ENCODE measurements around the gene ENTPD2.

The ENTPD2 gene

GRCh38 chr9:137023583-137023991 is 30.3 kb downstream of the ENTPD2 start:
- Mint-ChIP-seq H3K9me3 (ENCODE audit: low read depth) (no peaks in the 10 kb centered on the region), H3K4me1 (ENCODE audit: low read depth) (peaks cover 7% of the 10 kb centered on the region), H3K4me3 (no peak overlapping the region), H3K36me3 (no peaks in the 10 kb centered on the region), H3K27me3 (no peaks in the 10 kb centered on the region), H3K27ac (no peak overlapping the region)

GRCh38 chr9:137023157-137023556 is 30.7 kb downstream of the ENTPD2 start:
- Mint-ChIP-seq H3K27me3 (no peaks in the 10 kb centered on the region), H3K9me3 (ENCODE audit: low read depth) (no peaks in the 10 kb centered on the region), H3K27ac (no peak overlapping the region), H3K4me3 (no peak overlapping the region), H3K36me3 (no peaks in the 10 kb centered on the region), H3K4me1 (ENCODE audit: low read depth) (peaks cover 7% of the 10 kb centered on the region)

GRCh38 chr9:137022662-137023008 is 31.2 kb downstream of the ENTPD2 start:
- Mint-ChIP-seq H3K27me3 (no peaks in the 10 kb centered on the region), H3K9me3 (ENCODE audit: low read depth) (no peaks in the 10 kb centered on the region), H3K27ac (no peak overlapping the region), H3K36me3 (no peaks in the 10 kb centered on the region), H3K4me3 (no peak overlapping the region), H3K4me1 (ENCODE audit: low read depth) (peaks cover 7% of the 10 kb centered on the region)

- Mint-ChIP-seq H3K27me3 (no peaks in the 10 kb centered on the region), H3K4me1 (ENCODE audit: low read depth) (peaks cover 5% of the 10 kb centered on the region), H3K36me3 (no peaks in the 10 kb centered on the region), H3K4me3 (no peak overlapping the region), H3K9me3 (ENCODE audit: low read depth) (no peaks in the 10 kb centered on the region), H3K27ac (no peak overlapping the region)
Observed at GRCh38 chr9:137021979-137022661, 31.7 kb downstream of the ENTPD2 start.

- no peak overlapping the region for H3K4me3 Mint-ChIP-seq
- H3K9me3 Mint-ChIP-seq (ENCODE audit: low read depth), result no peaks in the 10 kb centered on the region
- no peak overlapping the region for H3K27ac Mint-ChIP-seq
- no peaks in the 10 kb centered on the region for H3K36me3 Mint-ChIP-seq
- no peaks in the 10 kb centered on the region for H3K27me3 Mint-ChIP-seq
- H3K4me1 Mint-ChIP-seq (ENCODE audit: low read depth), result peaks cover 3% of the 10 kb centered on the region
Observed at GRCh38 chr9:137021568-137021978, 32.3 kb downstream of the ENTPD2 start.

- H3K4me3 Mint-ChIP-seq, result no peak overlapping the region
- H3K9me3 Mint-ChIP-seq (ENCODE audit: low read depth), result no peaks in the 10 kb centered on the region
- H3K4me1 Mint-ChIP-seq (ENCODE audit: low read depth), result peaks cover 2% of the 10 kb centered on the region
- H3K36me3 Mint-ChIP-seq, result no peaks in the 10 kb centered on the region
- H3K27ac Mint-ChIP-seq, result no peak overlapping the region
- H3K27me3 Mint-ChIP-seq, result no peaks in the 10 kb centered on the region
Observed at GRCh38 chr9:137020771-137021567, 32.9 kb downstream of the ENTPD2 start.

- no peaks in the 10 kb centered on the region for H3K4me1 Mint-ChIP-seq (ENCODE audit: low read depth)
- no peak overlapping the region for H3K4me3 Mint-ChIP-seq
- H3K9me3 Mint-ChIP-seq (ENCODE audit: low read depth), result no peaks in the 10 kb centered on the region
- H3K27me3 Mint-ChIP-seq, result no peaks in the 10 kb centered on the region
- H3K27ac Mint-ChIP-seq, result no peak overlapping the region
- no peaks in the 10 kb centered on the region for H3K36me3 Mint-ChIP-seq
Observed at GRCh38 chr9:137019891-137020683, 33.8 kb downstream of the ENTPD2 start.

- Mint-ChIP-seq H3K9me3 (ENCODE audit: low read depth) (no peaks in the 10 kb centered on the region), H3K27ac (no peak overlapping the region), H3K4me3 (no peak overlapping the region), H3K36me3 (no peaks in the 10 kb centered on the region), H3K27me3 (no peaks in the 10 kb centered on the region), H3K4me1 (ENCODE audit: low read depth) (no peaks in the 10 kb centered on the region)
Observed at GRCh38 chr9:137018761-137019559, 34.9 kb downstream of the ENTPD2 start.

GRCh38 chr9:137017791-137018497 is 35.9 kb downstream of the ENTPD2 start:
- H3K36me3 Mint-ChIP-seq, result no peaks in the 10 kb centered on the region
- H3K4me3 Mint-ChIP-seq, result no peak overlapping the region
- no peaks in the 10 kb centered on the region for H3K4me1 Mint-ChIP-seq (ENCODE audit: low read depth)
- no peak overlapping the region for H3K27ac Mint-ChIP-seq
- H3K27me3 Mint-ChIP-seq, result no peaks in the 10 kb centered on the region
- H3K9me3 Mint-ChIP-seq (ENCODE audit: low read depth), result no peaks in the 10 kb centered on the region

- no peaks in the 10 kb centered on the region for H3K4me1 Mint-ChIP-seq (ENCODE audit: low read depth)
- H3K27me3 Mint-ChIP-seq, result no peaks in the 10 kb centered on the region
- H3K36me3 Mint-ChIP-seq, result no peaks in the 10 kb centered on the region
- H3K27ac Mint-ChIP-seq, result no peak overlapping the region
- H3K9me3 Mint-ChIP-seq (ENCODE audit: low read depth), result no peaks in the 10 kb centered on the region
- H3K4me3 Mint-ChIP-seq, result no peak overlapping the region
Observed at GRCh38 chr9:137017071-137017470, 36.8 kb downstream of the ENTPD2 start.

GRCh38 chr9:137016436-137016835 is 37.4 kb downstream of the ENTPD2 start:
- H3K4me3 Mint-ChIP-seq, result no peak overlapping the region
- H3K27ac Mint-ChIP-seq, result no peak overlapping the region
- H3K36me3 Mint-ChIP-seq, result no peaks in the 10 kb centered on the region
- H3K9me3 Mint-ChIP-seq (ENCODE audit: low read depth), result no peaks in the 10 kb centered on the region
- H3K4me1 Mint-ChIP-seq (ENCODE audit: low read depth), result no peaks in the 10 kb centered on the region
- no peaks in the 10 kb centered on the region for H3K27me3 Mint-ChIP-seq

GRCh38 chr9:137015976-137016375 is 37.9 kb downstream of the ENTPD2 start:
- Mint-ChIP-seq H3K4me1 (ENCODE audit: low read depth) (no peaks in the 10 kb centered on the region), H3K27ac (no peak overlapping the region), H3K27me3 (no peaks in the 10 kb centered on the region), H3K36me3 (no peaks in the 10 kb centered on the region), H3K9me3 (ENCODE audit: low read depth) (no peaks in the 10 kb centered on the region), H3K4me3 (no peak overlapping the region)

GRCh38 chr9:137015540-137015930 is 38.3 kb downstream of the ENTPD2 start:
- H3K36me3 Mint-ChIP-seq, result no peaks in the 10 kb centered on the region
- no peaks in the 10 kb centered on the region for H3K9me3 Mint-ChIP-seq (ENCODE audit: low read depth)
- no peaks in the 10 kb centered on the region for H3K4me1 Mint-ChIP-seq (ENCODE audit: low read depth)
- H3K4me3 Mint-ChIP-seq, result no peak overlapping the region
- no peaks in the 10 kb centered on the region for H3K27me3 Mint-ChIP-seq
- no peak overlapping the region for H3K27ac Mint-ChIP-seq
